HG03520 (cell line): ENCODE results near the gene ANKRD33B.
"Not testable (repeated sequence)": the region's sequence is repeated elsewhere in the genome, so short reads cannot be mapped to it uniquely, and the experiment has no call there.

ENCODE experiments used
- ATAC-seq: cut with Tn5 transposase; IDR thresholded peaks from one replicate; pipeline ENCODE4 v1.9.1; 2021; ENCODE audit warnings: mild to moderate bottlenecking, moderate library complexity; ENCODE audit not compliant: unreplicated experiment

Gene ANKRD33B

GRCh38 chr5:10654566-10654965, 90.7 kb downstream of the ANKRD33B start:
- ATAC-seq, result no peak

- peak; percentile 73 for ATAC-seq
Measured at GRCh38 chr5:10655161-10655971, 91.5 kb downstream of the ANKRD33B start.

- ATAC-seq, result no peak
Measured at GRCh38 chr5:10655972-10656830, 92.3 kb downstream of the ANKRD33B start.

- ATAC-seq, result no peak
Measured at GRCh38 chr5:10658265-10658664, 94.4 kb downstream of the ANKRD33B start.

- no peak for ATAC-seq
Measured at GRCh38 chr5:10660135-10660534, 96.3 kb downstream of the ANKRD33B start.

GRCh38 chr5:10660720-10661387, 97.0 kb downstream of the ANKRD33B start:
- ATAC-seq, result no peak

- no peak for ATAC-seq
Measured at GRCh38 chr5:10661401-10661800, 97.5 kb downstream of the ANKRD33B start.

- no peak for ATAC-seq
Measured at GRCh38 chr5:10662083-10662482, 98.2 kb downstream of the ANKRD33B start.

GRCh38 chr5:10662661-10663488, 99.0 kb downstream of the ANKRD33B start:
- no peak for ATAC-seq

GRCh38 chr5:10663489-10664179, 99.8 kb downstream of the ANKRD33B start:
- ATAC-seq, result no peak

GRCh38 chr5:10664180-10664769, 100.4 kb downstream of the ANKRD33B start:
- ATAC-seq, result not testable (repeated sequence)

GRCh38 chr5:10665799-10666198, 101.9 kb downstream of the ANKRD33B start:
- ATAC-seq, result no peak

- no peak for ATAC-seq
Measured at GRCh38 chr5:10666531-10667299, 102.8 kb downstream of the ANKRD33B start.

- no peak for ATAC-seq
Measured at GRCh38 chr5:10667431-10668057, 103.7 kb downstream of the ANKRD33B start.

- ATAC-seq, result no peak
Measured at GRCh38 chr5:10668697-10669096, 104.8 kb downstream of the ANKRD33B start.

GRCh38 chr5:10669983-10670382, 106.1 kb downstream of the ANKRD33B start:
- ATAC-seq, result no peak

GRCh38 chr5:10671041-10672008, 107.5 kb downstream of the ANKRD33B start:
- no peak for ATAC-seq
